ENCODE data around the gene STK11IP. TPM values are rescaled to one million over a fixed set of nuclear protein-coding genes. Genes with fewer than 3 reads are reported as not detected.

STK11IP gene
- total RNA-seq, 4 donors from 2014 or later: 25.3 to 68.0 (median 29.2) TPM

DNA sequence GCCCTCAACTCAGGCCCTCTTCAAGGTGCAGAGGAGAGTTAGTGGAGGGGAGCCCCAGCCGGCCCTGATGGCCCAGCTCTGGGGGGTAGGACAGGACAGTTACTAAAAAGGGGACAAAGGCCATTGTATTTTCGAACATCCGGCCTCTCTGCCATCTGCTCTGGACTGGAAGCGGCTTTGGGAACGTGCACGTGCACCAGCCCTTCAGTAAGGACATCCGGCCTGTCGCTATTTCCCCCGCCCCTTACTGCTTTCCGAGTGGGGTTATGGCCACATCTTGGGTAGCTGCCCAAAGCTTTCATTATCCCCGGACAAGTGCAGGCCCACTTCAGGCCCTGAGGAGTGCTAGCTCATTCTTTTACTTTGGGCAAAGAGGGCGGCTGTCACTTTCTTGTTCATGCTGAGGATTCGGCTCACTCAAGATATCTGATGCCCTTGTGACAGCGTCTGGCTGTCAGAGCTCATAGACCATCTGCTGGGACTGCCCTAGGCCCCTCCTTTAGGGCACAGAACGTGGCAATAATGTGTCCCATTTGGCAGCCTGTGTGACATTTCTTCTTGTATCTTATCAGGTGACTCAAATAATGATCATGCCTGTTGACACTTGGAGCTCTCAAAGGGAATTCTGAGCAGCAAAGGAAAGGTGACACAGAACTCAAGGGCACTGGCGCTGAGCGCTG is 47.3 kb downstream of the STK11IP start:
- no peaks in the 10 kb centered on the region for H3K36me3 ChIP-seq
- H3K4me3 ChIP-seq: no peak overlapping the region
- WGBS: 51% methylated on average over 15 of the region's 17 CpGs
- peak in 1 of 2 donors; percentile 64 for DNase-seq (ENCODE audit: low spot score in 2 of 2)
- TF ChIP-seq POLR2A (IDR thresholded peaks at IDR 0.05) (no peak), POLR2AphosphoS5 (IDR thresholded peaks at IDR 0.05) (no peak), EP300 (IDR thresholded peaks at IDR 0.05) (no peak)
- TF ChIP-seq, protein P1, sequence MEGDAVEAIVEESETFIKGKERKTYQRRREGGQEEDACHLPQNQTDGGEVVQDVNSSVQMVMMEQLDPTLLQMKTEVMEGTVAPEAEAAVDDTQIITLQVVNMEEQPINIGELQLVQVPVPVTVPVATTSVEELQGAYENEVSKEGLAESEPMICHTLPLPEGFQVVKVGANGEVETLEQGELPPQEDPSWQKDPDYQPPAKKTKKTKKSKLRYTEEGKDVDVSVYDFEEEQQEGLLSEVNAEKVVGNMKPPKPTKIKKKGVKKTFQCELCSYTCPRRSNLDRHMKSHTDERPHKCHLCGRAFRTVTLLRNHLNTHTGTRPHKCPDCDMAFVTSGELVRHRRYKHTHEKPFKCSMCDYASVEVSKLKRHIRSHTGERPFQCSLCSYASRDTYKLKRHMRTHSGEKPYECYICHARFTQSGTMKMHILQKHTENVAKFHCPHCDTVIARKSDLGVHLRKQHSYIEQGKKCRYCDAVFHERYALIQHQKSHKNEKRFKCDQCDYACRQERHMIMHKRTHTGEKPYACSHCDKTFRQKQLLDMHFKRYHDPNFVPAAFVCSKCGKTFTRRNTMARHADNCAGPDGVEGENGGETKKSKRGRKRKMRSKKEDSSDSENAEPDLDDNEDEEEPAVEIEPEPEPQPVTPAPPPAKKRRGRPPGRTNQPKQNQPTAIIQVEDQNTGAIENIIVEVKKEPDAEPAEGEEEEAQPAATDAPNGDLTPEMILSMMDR (IDR thresholded peaks at IDR 0.05): no peak
- peaks cover 25% of the 10 kb centered on the region for H3K4me1 ChIP-seq
- peaks cover 4% of the 10 kb centered on the region for H3K27me3 ChIP-seq
- H3K27ac ChIP-seq: no peak overlapping the region
- no peaks in the 10 kb centered on the region for H3K9me3 ChIP-seq

- Histone ChIP-seq H3K27me3 (peaks cover 8% of the 10 kb centered on the region), H3K27ac (no peak overlapping the region), H3K9me3 (no peaks in the 10 kb centered on the region), H3K4me3 (no peak overlapping the region), H3K36me3 (no peaks in the 10 kb centered on the region), H3K4me1 (peaks cover 25% of the 10 kb centered on the region)
- DNase-seq (ENCODE audit: low spot score in 2 of 2): peak in 1 of 2 donors; percentile 40
- 55% methylated on average over 12 of the region's 12 CpGs for WGBS
- TF ChIP-seq, protein P1 (IDR thresholded peaks at IDR 0.05): no peak
- TF ChIP-seq POLR2A (IDR thresholded peaks at IDR 0.05) (no peak), EP300 (IDR thresholded peaks at IDR 0.05) (no peak), POLR2AphosphoS5 (IDR thresholded peaks at IDR 0.05) (no peak)
Measured at GRCh38 chr2:219645631-219646527, 48.2 kb downstream of the STK11IP start.

- Histone ChIP-seq H3K4me3 (no peak overlapping the region), H3K27ac (no peak overlapping the region), H3K4me1 (peaks cover 14% of the 10 kb centered on the region), H3K9me3 (no peaks in the 10 kb centered on the region), H3K27me3 (peaks cover 10% of the 10 kb centered on the region), H3K36me3 (no peaks in the 10 kb centered on the region)
- no peak for DNase-seq (ENCODE audit: low spot score in 2 of 2)
- no peak for TF ChIP-seq POLR2A (IDR thresholded peaks at IDR 0.05)
- TF ChIP-seq, protein P1 (IDR thresholded peaks at IDR 0.05): no peak
- TF ChIP-seq POLR2AphosphoS5 (IDR thresholded peaks at IDR 0.05): no peak
- TF ChIP-seq EP300 (IDR thresholded peaks at IDR 0.05): no peak
- 93% methylated on average over 2 of the region's 2 CpGs for WGBS
Measured at GRCh38 chr2:219648176-219648575, 50.5 kb downstream of the STK11IP start.

- DNase-seq (ENCODE audit: low spot score in 2 of 2): no peak
- Histone ChIP-seq H3K4me1 (peaks cover 14% of the 10 kb centered on the region), H3K36me3 (no peaks in the 10 kb centered on the region), H3K27me3 (peaks cover 10% of the 10 kb centered on the region), H3K27ac (no peak overlapping the region), H3K9me3 (no peaks in the 10 kb centered on the region), H3K4me3 (no peak overlapping the region)
- TF ChIP-seq EP300 (IDR thresholded peaks at IDR 0.05): no peak
- TF ChIP-seq, protein P1 (IDR thresholded peaks at IDR 0.05): no peak
- 80% methylated on average over 4 of the region's 4 CpGs for WGBS
Measured at GRCh38 chr2:219648963-219649362, 51.3 kb downstream of the STK11IP start.

All from suprapubic skin (tissue), 4 donors.